Activated T-helper 1 cell treated with anti-CD3 and anti-CD28 coated beads, Interleukin-2, amount 50 U/mL, for 16 hours (primary cell): Measurements from ENCODE around the gene VAT1L.

Source experiments
- DNase-seq, 2 donors: peaks; one replicate each; pipeline ENCODE4 v3.0.0-alpha.2; 2020; ENCODE audit warnings: low read depth in 1 of 2, low spot score in 1 of 2

Gene VAT1L

DNA sequence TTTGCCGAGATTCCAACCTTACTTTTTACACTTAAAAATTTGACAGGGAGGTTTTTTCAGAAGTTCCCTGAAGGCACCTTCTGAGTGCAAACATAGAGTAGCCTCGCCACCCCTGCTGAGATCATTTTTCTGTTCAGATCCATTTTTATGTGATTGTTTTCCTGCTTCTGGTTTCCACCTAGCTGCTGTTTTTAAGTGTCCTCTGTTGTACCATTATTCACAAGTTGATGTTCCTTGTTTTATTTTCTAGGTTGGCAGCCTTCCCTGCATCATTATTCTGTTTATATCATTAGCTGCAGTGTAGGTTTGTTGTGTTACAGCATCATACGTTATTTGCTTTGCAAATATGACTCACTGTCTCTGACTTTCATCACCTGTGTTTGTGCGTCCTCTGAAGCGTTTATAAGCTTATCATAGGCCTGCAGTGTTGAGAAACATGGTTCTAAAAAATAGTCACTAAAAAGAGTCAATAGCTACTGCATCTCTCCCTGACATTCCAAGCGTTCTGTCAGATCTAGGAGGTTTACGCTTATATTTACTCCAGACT, 117.1 kb downstream of the VAT1L start:
- no peak for DNase-seq

- DNase-seq: no peak
These were observed 121.7 kb downstream of the VAT1L start for GRCh38 chr16:77910021-77910420.

DNA sequence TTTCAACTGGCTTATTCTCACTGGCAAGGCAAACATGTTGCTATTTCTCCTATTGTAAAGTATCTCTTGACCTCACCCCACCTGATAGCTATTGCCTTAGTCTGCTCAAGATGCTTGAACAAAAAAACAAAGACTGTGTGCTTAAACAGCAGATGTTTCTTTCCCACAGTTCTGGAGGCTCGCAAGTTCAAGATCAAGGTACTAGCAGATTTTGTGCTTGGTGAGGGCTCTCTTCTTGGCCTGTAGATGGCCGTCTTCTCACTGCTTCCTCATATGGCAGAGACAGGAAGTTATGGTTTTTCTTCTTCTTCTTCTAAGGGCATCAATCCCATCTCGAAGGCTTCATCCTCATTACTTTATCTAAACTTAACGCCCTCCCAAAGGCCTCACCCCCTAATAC, 124.3 kb downstream of the VAT1L start:
- DNase-seq: no peak

- DNase-seq: no peak
These were observed 125.4 kb downstream of the VAT1L start for GRCh38 chr16:77913738-77914253.

GRCh38 chr16:77916111-77916510, 127.7 kb downstream of the VAT1L start:
- no peak for DNase-seq

GRCh38 chr16:77917971-77918370, 129.6 kb downstream of the VAT1L start:
- no peak for DNase-seq

DNA sequence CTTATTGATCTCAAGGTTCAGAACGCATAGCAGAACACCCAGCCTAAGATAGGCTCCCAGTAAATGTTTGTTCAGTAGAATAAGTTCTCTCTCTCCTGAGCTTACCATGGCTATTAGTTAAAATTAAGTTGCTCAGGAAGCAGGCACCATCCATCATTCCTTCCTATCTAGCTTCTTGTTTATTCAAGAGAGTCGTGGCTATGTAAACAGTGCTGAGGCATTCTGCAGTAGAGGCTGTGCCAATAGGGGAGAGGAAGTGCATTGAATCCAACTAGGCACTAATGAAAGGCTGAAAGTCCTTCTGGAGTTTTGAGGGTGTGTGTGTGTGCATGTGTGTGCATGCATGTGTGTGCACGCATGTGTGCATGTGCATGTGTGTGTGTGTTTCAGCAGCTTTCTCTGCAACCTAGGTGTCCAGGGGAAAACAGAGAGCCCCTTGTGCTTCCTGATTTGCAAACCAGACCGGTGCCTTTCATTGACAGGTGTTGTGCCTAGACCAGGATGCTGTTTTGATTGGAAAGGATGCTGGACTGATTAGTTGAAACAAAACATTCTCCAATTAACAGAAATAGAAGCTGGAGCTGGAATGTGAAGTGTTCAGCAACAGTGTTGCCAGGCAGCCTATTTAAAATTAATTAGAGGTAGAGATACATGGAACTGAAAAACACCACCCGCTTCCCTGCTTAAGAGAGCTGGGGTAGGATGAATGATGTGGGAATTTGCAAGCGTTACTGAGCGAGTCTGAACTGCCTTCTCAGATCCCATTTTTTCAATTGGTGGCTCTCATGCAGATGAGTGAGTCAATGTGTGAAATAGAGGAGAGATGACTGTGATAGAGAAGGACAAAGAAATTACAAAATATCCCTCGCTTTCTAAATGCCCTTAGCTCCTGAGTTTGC, 130.7 kb downstream of the VAT1L start:
- DNase-seq: no peak

GRCh38 chr16:77919761-77920415, 131.5 kb downstream of the VAT1L start:
- no peak for DNase-seq

DNA sequence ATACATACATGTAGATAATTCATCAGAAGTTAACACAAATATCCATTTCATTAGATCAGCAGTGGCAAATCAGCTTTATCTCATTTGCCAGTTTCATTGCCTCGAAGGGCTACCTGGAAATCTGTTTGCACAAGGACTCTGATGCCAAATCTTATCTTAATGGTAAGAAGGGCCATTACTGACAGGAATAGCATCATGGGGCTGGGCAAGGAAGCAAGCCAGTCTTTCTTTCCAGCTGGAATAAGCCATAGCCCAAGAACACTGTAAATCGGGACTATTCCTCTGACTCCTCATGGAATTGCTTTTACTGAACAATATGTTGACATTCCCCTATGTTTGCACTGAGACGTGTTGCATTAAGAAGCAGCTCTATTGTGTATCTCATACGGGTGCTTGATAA, 132.6 kb downstream of the VAT1L start:
- DNase-seq: no peak

DNA sequence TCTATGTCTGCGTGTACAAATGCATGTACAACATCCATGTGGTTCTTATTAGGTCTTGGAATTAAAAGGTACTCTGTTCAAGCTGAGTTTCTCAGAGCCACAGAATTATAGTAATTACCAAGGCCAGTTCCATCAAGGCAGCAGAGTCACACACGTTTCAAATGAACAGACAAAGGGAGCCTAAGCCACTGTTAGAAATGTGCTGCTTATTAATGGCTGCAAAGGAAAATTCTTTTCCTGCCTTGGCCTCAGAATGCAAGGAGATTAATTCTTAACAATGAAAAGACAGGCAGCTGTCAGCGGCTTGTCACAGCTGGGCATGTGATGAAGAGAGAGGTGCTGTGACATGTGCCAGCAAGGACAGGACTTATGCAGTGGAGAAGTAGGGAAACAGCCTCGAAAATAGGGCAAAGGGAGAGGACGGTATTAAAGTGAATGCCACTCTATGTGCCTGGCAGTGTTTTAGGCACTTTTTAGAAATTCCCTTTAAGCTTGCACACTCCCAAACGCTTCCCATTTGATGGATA, 133.9 kb downstream of the VAT1L start:
- DNase-seq: no peak

- DNase-seq: no peak
These were observed 137.2 kb downstream of the VAT1L start for GRCh38 chr16:77925531-77925930.

- no peak for DNase-seq
These were observed 139.7 kb downstream of the VAT1L start for GRCh38 chr16:77928096-77928495.

- no peak for DNase-seq
These were observed 140.6 kb downstream of the VAT1L start for GRCh38 chr16:77929004-77929403.

GRCh38 chr16:77931058-77931457, 142.7 kb downstream of the VAT1L start:
- no peak for DNase-seq

DNA sequence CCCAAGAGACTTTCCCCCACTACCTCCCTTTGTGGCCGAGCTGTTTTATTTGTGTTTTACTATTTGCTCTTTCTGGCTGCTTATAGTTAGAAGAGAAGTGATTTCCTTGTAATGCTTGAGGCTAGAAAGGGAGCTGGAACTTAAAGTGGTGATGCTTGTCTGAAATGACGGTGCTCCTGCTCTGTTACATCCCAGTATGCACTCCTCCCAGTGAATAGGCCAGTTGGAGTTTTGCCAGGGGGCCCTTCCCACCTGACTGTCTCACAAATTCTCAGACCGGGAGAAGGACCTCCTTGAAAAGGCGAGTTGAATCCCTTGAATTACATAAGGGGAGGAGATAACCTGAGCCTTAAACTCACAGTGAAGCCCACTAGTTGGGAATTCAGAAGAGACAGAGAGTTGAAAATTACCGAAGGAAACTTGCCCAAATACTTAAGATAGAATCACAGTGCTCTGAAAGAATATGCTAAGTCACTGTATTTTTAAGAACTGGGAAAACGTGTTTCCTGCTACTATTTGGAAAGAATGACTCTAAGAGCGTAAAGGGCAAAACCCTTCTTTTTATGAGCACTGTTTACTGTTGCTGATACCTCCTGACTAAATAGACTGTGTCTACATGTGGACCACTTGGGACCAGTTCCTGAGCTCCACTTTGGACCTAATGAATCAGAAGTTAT, 149.2 kb downstream of the VAT1L start:
- DNase-seq: no peak

GRCh38 chr16:77938913-77939312, 150.5 kb downstream of the VAT1L start:
- DNase-seq: no peak

DNA sequence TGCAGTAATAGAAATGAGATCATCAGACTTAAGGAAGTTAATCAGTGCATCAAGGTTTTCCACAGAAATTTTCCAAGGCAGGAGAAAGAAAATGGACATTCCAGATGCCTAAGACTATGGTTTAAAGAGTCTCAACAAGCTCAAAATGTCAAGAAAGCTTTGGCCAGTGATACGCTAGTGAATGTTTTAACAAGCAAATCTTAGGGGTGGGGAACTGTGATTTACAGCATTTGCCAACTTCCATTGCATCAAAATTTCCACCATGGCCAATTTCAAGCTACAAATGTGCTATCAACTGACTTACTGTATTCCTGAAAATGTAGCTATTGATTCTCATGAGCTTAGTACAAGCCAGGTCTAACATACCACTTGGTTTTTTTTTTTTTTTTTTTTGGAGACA, 151.6 kb downstream of the VAT1L start:
- no peak for DNase-seq

DNA sequence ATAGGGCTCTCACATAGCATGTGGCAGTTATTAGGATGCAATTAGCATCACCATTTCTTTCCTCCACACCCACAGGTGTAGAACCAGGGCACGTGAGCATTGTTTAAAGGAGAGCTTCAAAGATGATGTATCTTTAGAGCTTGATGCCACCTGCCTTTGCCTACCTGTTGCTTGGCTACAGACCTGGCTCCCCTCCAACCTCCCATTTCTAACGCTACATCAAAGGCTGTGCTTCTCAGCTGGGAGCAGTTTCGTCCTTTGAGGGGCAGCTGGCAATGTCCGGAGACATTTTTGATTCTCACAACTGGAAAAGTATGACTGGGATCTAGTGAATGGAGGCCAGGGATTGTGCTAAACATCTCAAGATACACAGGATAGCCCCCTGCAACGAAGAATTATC, 155.4 kb downstream of the VAT1L start:
- DNase-seq: no peak

GRCh38 chr16:77944631-77945030, 156.3 kb downstream of the VAT1L start:
- no peak for DNase-seq

DNA sequence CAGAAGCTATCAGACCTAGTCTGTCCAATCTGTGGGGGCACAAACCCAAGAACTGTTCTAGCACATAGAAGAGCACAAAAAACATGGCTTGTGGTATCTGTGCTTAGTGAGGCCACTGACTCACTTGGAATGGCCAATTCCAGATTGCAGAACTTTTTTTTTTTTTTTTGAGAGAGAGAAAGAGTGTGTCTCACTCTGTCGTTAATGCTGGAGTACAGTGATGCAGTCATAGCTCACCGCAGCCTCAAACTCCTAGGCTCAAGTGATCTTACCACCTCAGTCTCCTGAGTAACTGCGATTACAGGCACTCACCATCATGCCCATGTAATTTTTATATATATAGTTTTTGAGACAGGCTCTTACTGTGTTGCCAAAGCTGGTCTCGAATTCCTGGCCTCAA, 156.8 kb downstream of the VAT1L start:
- DNase-seq: no peak

GRCh38 chr16:77946823-77947222, 158.5 kb downstream of the VAT1L start:
- no peak for DNase-seq
